Ishikawa (cell line): ENCODE data around the gene ARID5A.

Experiments used
- TAF1 ChIP-seq: IDR thresholded peaks from 2 replicates; pipeline ENCODE4 v1.6.1; 2012; ENCODE audit warnings: low read depth, mild to moderate bottlenecking
- ZBTB7A ChIP-seq: IDR thresholded peaks from 2 replicates; pipeline ENCODE4 v1.6.1; 2012; ENCODE audit warnings: low read depth

- no peak for TF ChIP-seq ZBTB7A
- TF ChIP-seq TAF1 = no peak
Observed at GRCh38 chr2:96599941-96600340, 63.4 kb downstream of the ARID5A start.
